Measurements from ENCODE around the gene SASH1. TPM values are rescaled to one million over a fixed set of nuclear protein-coding genes. Genes with fewer than 3 reads are reported as not detected.

The SASH1 gene
- total RNA-seq, 2 donors from 2014 or later: 4.6 to 12.4 TPM

GRCh38 chr6:148544421-148544820 is 201.8 kb downstream of the SASH1 start:
- 95 to 98% methylated on average over 9 to 17 of the region's 17 CpGs for WGBS, 2 experiments (ENCODE audit: insufficient coverage in 1 of 2, insufficient read length in 1 of 2)
- Mint-ChIP-seq H3K36me3 (ENCODE audit: low read depth) (peaks cover 38% of the 10 kb centered on the region), H3K27me3 (ENCODE audit: insufficient read depth) (no peaks in the 10 kb centered on the region), H3K4me1 (peaks cover 9% of the 10 kb centered on the region), H3K27ac (no peak overlapping the region), H3K4me3 (no peak overlapping the region), H3K9me3 (no peaks in the 10 kb centered on the region)
- Histone ChIP-seq H3K9me3 (ENCODE audit: control insufficient read depth, low read length) (no peaks in the 10 kb centered on the region), H3K4me1 (ENCODE audit: control insufficient read depth, insufficient read depth, low read length) (peaks cover 6% of the 10 kb centered on the region), H3K4me3 (ENCODE audit: low read length) (no peak overlapping the region), H3K27ac (ENCODE audit: low read depth, low read length) (no peak overlapping the region), H3K9ac (ENCODE audit: extremely low read depth, low read length, poor library complexity, severe bottlenecking) (no peak overlapping the region), H3K27me3 (ENCODE audit: control insufficient read depth, insufficient read depth, low read length, poor library complexity, severe bottlenecking) (no peaks in the 10 kb centered on the region), H3K36me3 (ENCODE audit: control insufficient read depth, insufficient read depth, low read length) (peaks cover 49% of the 10 kb centered on the region)
- TF ChIP-seq CTCF (conservative IDR thresholded peaks at IDR 0.05): no peak
- peak; percentile 26 for DNase-seq

GRCh38 chr6:148545901-148546300 is 203.3 kb downstream of the SASH1 start:
- Histone ChIP-seq H3K27me3 (ENCODE audit: control insufficient read depth, insufficient read depth, low read length, poor library complexity, severe bottlenecking) (no peaks in the 10 kb centered on the region), H3K36me3 (ENCODE audit: control insufficient read depth, insufficient read depth, low read length) (peaks cover 49% of the 10 kb centered on the region), H3K4me3 (ENCODE audit: low read length) (no peak overlapping the region), H3K9ac (ENCODE audit: extremely low read depth, low read length, poor library complexity, severe bottlenecking) (no peak overlapping the region), H3K4me1 (ENCODE audit: control insufficient read depth, insufficient read depth, low read length) (peaks cover 6% of the 10 kb centered on the region), H3K27ac (ENCODE audit: low read depth, low read length) (no peak overlapping the region), H3K9me3 (ENCODE audit: control insufficient read depth, low read length) (no peaks in the 10 kb centered on the region)
- Mint-ChIP-seq H3K4me3 (no peak overlapping the region), H3K27ac (no peak overlapping the region), H3K9me3 (no peaks in the 10 kb centered on the region), H3K36me3 (ENCODE audit: low read depth) (peaks cover 38% of the 10 kb centered on the region), H3K4me1 (peaks cover 9% of the 10 kb centered on the region), H3K27me3 (ENCODE audit: insufficient read depth) (no peaks in the 10 kb centered on the region)
- no peak for TF ChIP-seq CTCF (conservative IDR thresholded peaks at IDR 0.05)
- no peak for DNase-seq
- 94 to 100% methylated on average over 3 to 14 of the region's 14 CpGs for WGBS, 2 experiments (ENCODE audit: insufficient coverage in 1 of 2, insufficient read length in 1 of 2)

- H3K9ac ChIP-seq (ENCODE audit: extremely low read depth, low read length, poor library complexity, severe bottlenecking): no peak overlapping the region
- no peak overlapping the region for H3K4me3 Mint-ChIP-seq
- H3K4me1 Mint-ChIP-seq: peaks cover 12% of the 10 kb centered on the region
- H3K9me3 Mint-ChIP-seq: no peaks in the 10 kb centered on the region
- no peak overlapping the region for H3K27ac ChIP-seq (ENCODE audit: low read depth, low read length)
- H3K27me3 Mint-ChIP-seq (ENCODE audit: insufficient read depth): no peaks in the 10 kb centered on the region
- peaks cover 46% of the 10 kb centered on the region for H3K36me3 ChIP-seq (ENCODE audit: control insufficient read depth, insufficient read depth, low read length)
- H3K9me3 ChIP-seq (ENCODE audit: control insufficient read depth, low read length): no peaks in the 10 kb centered on the region
- no peak for DNase-seq
- H3K27me3 ChIP-seq (ENCODE audit: control insufficient read depth, insufficient read depth, low read length, poor library complexity, severe bottlenecking): no peaks in the 10 kb centered on the region
- WGBS, 2 experiments (ENCODE audit: insufficient coverage in 1 of 2, insufficient read length in 1 of 2): 93 to 100% methylated on average over 3 to 7 of the region's 7 CpGs
- H3K4me1 ChIP-seq (ENCODE audit: control insufficient read depth, insufficient read depth, low read length): peaks cover 6% of the 10 kb centered on the region
- no peak overlapping the region for H3K4me3 ChIP-seq (ENCODE audit: low read length)
- peaks cover 34% of the 10 kb centered on the region for H3K36me3 Mint-ChIP-seq (ENCODE audit: low read depth)
- H3K27ac Mint-ChIP-seq: no peak overlapping the region
- TF ChIP-seq CTCF (conservative IDR thresholded peaks at IDR 0.05): no peak
These were observed 204.5 kb downstream of the SASH1 start for GRCh38 chr6:148547110-148547509.
